A673 (cell line): ENCODE results near the gene COL2A1.

ENCODE experiments used
- EZH2 ChIP-seq: fragments of 200-600 bp; sonication (generic); IDR thresholded peaks from 2 replicates; pipeline ENCODE4 v1.6.1; 2017; ENCODE audit warnings: borderline replicate concordance, low read depth, mild to moderate bottlenecking, mixed read lengths, antibody characterized with exemption, low read length; ENCODE audit not compliant: poor library complexity, severe bottlenecking
- TF ChIP-seq, protein P1 (sequence below): fragments of 300-800, 200-600 bp; sonication (generic); conservative IDR thresholded peaks from 2 replicates; pipeline ENCODE4 v1.5.1; 2017; ENCODE audit warnings: low read depth, mild to moderate bottlenecking, antibody characterized with exemption, low read length, moderate library complexity, mixed read lengths

GRCh38 chr12:48050174-48050573 lies 45.9 kb upstream of the COL2A1 start:
- TF ChIP-seq, protein P1, sequence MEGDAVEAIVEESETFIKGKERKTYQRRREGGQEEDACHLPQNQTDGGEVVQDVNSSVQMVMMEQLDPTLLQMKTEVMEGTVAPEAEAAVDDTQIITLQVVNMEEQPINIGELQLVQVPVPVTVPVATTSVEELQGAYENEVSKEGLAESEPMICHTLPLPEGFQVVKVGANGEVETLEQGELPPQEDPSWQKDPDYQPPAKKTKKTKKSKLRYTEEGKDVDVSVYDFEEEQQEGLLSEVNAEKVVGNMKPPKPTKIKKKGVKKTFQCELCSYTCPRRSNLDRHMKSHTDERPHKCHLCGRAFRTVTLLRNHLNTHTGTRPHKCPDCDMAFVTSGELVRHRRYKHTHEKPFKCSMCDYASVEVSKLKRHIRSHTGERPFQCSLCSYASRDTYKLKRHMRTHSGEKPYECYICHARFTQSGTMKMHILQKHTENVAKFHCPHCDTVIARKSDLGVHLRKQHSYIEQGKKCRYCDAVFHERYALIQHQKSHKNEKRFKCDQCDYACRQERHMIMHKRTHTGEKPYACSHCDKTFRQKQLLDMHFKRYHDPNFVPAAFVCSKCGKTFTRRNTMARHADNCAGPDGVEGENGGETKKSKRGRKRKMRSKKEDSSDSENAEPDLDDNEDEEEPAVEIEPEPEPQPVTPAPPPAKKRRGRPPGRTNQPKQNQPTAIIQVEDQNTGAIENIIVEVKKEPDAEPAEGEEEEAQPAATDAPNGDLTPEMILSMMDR: no peak
- TF ChIP-seq EZH2: no peak
